ENCODE data around the gene GATC.
"Not testable (repeated sequence)": the region's sequence is repeated elsewhere in the genome, so short reads cannot be mapped to it uniquely, and the experiment has no call there.

The GATC gene

DNA sequence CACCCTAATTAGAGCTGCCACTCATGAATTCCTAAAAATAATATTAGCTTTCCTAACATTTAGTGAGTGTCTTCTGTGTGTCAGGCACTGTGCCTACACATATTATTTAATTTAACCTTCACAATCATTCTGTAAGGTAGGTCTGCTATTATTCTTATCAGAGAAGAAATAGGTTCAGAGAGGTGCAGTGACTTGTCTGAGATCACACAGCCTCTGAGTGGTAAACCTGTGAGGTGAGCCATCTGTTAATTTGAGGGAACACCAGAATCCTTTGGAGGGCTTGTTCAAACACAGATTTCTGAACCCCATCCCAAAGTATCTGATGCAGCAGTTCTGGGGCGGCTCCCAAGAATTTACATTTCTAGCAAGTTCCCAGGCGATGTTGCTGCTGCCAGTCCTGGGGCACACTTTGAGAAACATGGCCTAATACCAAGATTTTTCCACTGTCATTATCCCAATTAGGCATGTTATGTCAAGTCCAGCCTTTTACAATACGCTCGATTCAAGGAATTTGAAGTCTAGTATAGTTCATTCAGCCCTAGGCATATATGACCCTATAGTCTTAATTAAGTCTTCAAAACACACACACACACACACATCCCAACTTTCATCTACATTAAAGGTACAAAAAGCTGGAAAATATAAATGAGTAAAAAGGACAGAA, 28.2 kb upstream of the GATC start:
- no peak overlapping the region for H3K27ac Mint-ChIP-seq

DNA sequence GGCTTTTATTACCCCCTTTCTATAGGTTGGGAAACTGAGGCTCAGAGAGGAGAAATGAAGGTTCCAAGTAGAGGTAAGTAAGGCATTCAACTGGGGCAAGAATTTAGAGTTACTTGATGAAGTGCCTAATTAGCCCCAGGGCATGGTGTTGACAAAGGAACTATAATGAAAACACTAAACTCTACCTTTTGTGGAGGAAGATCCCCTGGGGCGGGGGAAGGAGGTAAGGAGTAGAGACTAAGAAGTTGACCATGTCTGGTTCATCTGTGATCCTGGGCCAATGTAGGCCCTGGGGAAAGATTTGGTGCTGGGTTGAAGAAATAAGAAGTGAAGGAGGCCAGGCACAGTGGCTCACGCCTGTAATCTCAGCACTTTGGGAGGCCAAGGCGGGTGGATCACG, 24.5 kb upstream of the GATC start:
- H3K36me3 Mint-ChIP-seq (ENCODE audit: insufficient read depth): peaks cover 3% of the 10 kb centered on the region
- H3K27ac Mint-ChIP-seq: no peak overlapping the region

More for the DNA sequence above, 28.2 kb upstream of the GATC start:
- H3K4me1 Mint-ChIP-seq (ENCODE audit: low read depth in 2 of 2): no peaks in the 10 kb centered on the region
- no peaks in the 10 kb centered on the region for H3K36me3 Mint-ChIP-seq (ENCODE audit: insufficient read depth)
- ATAC-seq (replicated peaks) (no peak), DNase-seq (no peak)
- no peaks in the 10 kb centered on the region for H3K9me3 Mint-ChIP-seq
- H3K4me3 Mint-ChIP-seq: no peak overlapping the region
- H3K27me3 Mint-ChIP-seq: peaks cover 0 to 37% of the 10 kb centered on the region in 2 donors

DNA sequence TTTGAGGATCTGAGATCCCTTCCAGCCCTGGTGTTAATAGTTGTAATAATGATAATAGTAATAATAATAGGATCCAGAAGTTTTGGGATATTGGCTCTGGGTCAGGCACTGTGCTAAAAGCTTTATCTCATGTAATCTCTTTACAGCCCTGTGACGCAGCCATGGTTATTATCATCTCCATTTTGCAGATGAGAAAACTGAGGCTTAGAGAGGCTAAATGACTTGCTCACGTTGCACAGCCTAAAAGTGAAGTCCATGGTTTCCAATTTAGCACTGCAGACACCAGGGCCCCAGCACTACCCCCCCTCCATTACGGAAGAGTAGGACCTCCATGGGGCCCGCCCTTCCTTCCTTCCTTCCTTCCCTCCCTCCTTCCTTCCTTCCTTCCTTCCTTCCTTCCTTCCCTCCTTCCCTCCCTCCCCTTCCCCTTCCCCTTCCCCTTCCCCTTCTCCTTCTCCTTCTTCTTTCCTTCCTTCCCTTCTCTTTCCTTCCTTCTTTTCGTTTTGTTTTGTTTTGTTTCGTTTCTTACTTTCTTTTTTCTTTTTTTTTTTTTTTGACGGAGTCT, 23.3 kb upstream of the GATC start:
- peaks cover 0 to 4% of the 10 kb centered on the region in 2 donors for H3K4me1 Mint-ChIP-seq (ENCODE audit: low read depth in 2 of 2)
- no peaks in the 10 kb centered on the region for H3K9me3 Mint-ChIP-seq
- ATAC-seq (replicated peaks) (no peak), DNase-seq (no peak)
- H3K4me3 Mint-ChIP-seq: peak overlapping the region in 1 of 2 donors; percentile 51
- H3K27me3 Mint-ChIP-seq: peaks cover 0 to 5% of the 10 kb centered on the region in 2 donors
- H3K36me3 Mint-ChIP-seq (ENCODE audit: insufficient read depth): peaks cover 3% of the 10 kb centered on the region
- no peak overlapping the region for H3K27ac Mint-ChIP-seq

More for the DNA sequence above, 24.5 kb upstream of the GATC start:
- H3K4me1 Mint-ChIP-seq (ENCODE audit: low read depth in 2 of 2): peaks cover 0 to 4% of the 10 kb centered on the region in 2 donors
- H3K9me3 Mint-ChIP-seq: no peaks in the 10 kb centered on the region
- H3K4me3 Mint-ChIP-seq: no peak overlapping the region
- no peak for ATAC-seq (replicated peaks)
- peaks cover 0 to 18% of the 10 kb centered on the region in 2 donors for H3K27me3 Mint-ChIP-seq
- DNase-seq: no peak

DNA sequence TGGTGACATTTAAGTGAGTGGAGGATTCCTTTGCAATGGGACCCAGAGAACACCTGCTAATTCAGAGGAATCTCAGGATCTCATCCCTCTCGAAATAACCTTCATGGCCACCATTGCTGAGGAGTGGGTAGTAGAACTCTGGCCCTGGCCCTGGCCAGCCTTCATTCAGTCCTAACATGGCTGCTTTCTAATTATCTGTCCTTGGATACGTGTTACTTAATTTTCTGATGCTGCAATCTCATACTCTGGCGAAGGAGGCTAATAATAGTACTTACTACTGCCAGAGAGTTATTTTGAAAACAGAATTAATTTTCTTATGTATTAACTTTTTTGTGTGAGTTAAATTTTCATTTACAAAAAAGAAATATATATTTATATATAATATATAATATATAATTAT, 20.4 kb upstream of the GATC start:
- H3K36me3 Mint-ChIP-seq (ENCODE audit: insufficient read depth): peaks cover 3% of the 10 kb centered on the region
- ATAC-seq (replicated peaks) (no peak), DNase-seq (no peak)
- H3K27ac Mint-ChIP-seq: no peak overlapping the region
- H3K4me1 Mint-ChIP-seq (ENCODE audit: low read depth in 2 of 2): peaks cover 3 to 6% of the 10 kb centered on the region in 2 donors
- no peak overlapping the region for H3K4me3 Mint-ChIP-seq
- no peaks in the 10 kb centered on the region for H3K9me3 Mint-ChIP-seq
- peaks cover 18 to 19% of the 10 kb centered on the region in 2 donors for H3K27me3 Mint-ChIP-seq

DNA sequence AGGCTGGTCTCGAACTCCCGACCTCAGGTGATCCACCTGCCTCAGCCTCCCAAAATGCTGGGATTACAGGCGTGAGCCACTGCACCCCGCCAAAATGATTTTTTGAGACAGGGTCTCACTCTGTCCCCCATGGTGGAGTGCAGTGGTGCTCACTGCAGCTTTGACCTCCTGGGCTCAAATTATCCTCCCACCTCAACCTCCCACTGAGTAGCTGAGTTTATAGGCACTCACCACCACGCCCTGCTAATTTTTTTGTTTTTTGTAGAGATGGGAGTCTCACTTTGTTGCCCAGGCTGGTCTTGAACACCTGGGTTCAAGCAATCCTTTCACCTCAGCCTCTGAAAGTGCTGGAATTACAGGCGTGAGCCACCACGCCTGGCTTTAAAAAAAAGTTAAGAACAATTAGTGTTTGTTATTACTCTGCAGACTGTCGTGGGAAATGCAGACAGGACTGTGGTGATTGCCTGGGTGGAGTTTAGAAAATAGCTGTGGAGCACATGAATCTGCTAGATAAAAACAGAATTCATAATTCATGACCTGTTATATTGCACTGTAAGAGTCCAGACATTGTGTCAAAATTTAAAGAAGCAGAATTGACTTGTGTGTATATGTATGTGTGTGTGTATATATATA, 17.5 kb upstream of the GATC start:
- Mint-ChIP-seq H3K27me3 (peaks cover 18 to 28% of the 10 kb centered on the region in 2 donors), H3K4me1 (ENCODE audit: low read depth in 2 of 2) (peaks cover 2 to 3% of the 10 kb centered on the region in 2 donors), H3K36me3 (ENCODE audit: insufficient read depth) (peaks cover 4% of the 10 kb centered on the region), H3K9me3 (no peaks in the 10 kb centered on the region), H3K4me3 (no peak overlapping the region), H3K27ac (no peak overlapping the region)
- no peak for ATAC-seq (replicated peaks)
- DNase-seq: no peak

DNA sequence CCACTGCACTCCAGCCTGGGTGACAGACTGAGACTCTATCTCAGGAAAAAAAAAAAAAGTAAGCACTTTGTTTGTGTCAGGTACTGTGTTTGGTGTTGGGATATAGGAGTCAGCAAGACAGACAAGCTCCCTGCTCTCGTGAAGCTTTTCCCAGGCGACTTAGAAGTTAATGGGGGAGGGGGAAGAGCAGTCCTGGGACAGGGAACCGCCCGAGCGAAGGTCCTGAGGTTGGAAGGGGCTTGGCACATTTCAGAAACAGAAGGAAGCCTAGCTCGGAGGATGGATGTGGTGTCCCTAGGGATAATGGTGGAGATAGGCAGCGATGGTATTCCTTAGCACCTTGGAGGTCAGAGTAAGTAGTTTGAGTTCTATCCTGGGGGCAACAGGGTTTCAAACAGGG, 16.9 kb upstream of the GATC start:
- no peak overlapping the region for H3K4me3 Mint-ChIP-seq
- H3K27ac Mint-ChIP-seq: no peak overlapping the region
- H3K36me3 Mint-ChIP-seq (ENCODE audit: insufficient read depth): peaks cover 4% of the 10 kb centered on the region
- no peaks in the 10 kb centered on the region for H3K9me3 Mint-ChIP-seq
- DNase-seq: no peak
- peaks cover 18 to 28% of the 10 kb centered on the region in 2 donors for H3K27me3 Mint-ChIP-seq
- H3K4me1 Mint-ChIP-seq (ENCODE audit: low read depth in 2 of 2): peaks cover 2 to 3% of the 10 kb centered on the region in 2 donors
- ATAC-seq (replicated peaks): no peak

DNA sequence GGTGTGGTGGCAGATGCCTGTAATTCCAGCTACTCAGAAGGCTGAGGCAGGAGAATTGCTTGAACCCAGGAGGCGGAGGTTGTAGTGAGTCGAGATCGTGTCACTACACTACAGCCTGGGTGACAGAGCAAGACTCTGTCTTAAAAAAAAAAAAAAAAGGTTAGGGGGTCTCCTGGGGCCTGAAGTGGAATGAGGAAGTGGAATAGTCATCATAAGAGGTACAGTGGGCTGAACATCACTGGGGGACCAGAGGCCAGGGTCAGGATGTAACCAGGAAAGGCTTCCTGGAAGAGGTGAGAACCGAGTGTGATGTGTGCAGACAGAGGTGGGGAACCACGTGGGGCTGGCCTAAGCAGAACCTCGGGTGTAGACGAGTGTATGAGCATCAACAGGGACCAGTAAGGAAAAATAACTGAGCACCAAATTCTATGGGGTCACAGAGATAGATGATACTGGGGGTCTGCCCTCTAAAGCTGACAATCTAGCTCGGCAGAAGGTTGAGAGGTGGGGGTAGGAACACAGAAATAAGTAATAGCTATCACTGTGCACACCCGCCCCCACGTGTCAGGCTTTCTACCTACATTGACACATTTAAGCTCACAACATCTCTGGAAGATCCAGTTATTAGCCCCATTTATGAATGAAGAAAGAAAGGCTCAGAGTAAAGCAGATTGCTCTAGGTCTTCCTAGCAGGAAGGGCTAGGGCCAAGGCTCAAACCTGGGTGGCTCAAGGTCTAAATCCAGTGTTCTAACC, 13.3 kb upstream of the GATC start:
- Mint-ChIP-seq H3K27me3 (peaks cover 18 to 28% of the 10 kb centered on the region in 2 donors), H3K36me3 (ENCODE audit: insufficient read depth) (peaks cover 12% of the 10 kb centered on the region), H3K4me1 (ENCODE audit: low read depth in 2 of 2) (peaks cover 8 to 9% of the 10 kb centered on the region in 2 donors), H3K27ac (no peak overlapping the region), H3K9me3 (no peaks in the 10 kb centered on the region), H3K4me3 (no peak overlapping the region)
- ATAC-seq (replicated peaks) (no peak), DNase-seq (no peak)

DNA sequence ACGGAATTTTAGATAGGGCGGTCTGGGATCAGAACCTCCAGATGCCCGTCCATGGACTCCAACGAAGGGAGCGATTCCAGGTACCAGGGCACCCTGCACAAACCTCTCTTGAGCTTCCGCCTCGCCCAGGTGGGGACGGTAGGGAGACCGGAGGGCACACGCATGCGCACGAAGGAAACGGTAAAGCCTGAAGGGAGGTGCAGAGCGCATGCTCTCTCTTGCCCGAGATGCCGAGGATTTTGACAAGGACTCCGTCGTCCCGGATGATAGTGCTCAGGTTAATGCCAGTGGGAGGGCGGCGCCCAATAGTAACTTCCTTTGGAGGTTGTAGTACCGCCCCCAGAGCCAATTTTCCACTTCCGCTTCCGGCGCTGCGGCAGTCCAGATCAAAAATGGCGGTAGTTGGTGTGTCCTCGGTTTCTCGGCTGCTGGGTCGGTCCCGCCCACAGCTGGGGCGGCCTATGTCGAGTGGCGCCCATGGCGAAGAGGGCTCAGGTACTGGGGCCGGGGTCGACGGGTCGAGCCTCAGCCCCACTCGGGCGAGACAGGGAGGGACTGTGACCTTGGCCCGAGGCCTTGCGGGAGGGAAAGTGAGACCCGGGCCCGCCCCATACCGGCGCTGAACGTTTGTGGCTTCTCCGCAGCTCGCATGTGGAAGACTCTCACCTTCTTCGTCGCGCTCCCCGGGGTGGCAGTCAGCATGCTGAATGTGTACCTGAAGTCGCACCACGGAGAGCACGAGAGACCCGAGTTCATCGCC, 8.3 kb upstream of the GATC start, which contains the start of gene COX6A1:
TSS of gene COX6A1 (plus strand) at position 379 of the 760 bp plus-strand sequence. CDS start at position 393, 14 bp downstream.
- Mint-ChIP-seq H3K27me3 (peaks cover 0 to 4% of the 10 kb centered on the region in 2 donors), H3K4me3 (peak within 1 kb of the TSS; percentile 91 to 97), H3K36me3 (ENCODE audit: insufficient read depth) (peaks cover 40% of the 10 kb centered on the region), H3K4me1 (ENCODE audit: low read depth in 2 of 2) (peaks cover 17 to 18% of the 10 kb centered on the region in 2 donors), H3K27ac (peak within 1 kb of the TSS; percentile 69 to 95), H3K9me3 (no peaks in the 10 kb centered on the region)
- ATAC-seq (replicated peaks) (peak; percentile 91), DNase-seq (peak; percentile 89 to 96 (median 94))

DNA sequence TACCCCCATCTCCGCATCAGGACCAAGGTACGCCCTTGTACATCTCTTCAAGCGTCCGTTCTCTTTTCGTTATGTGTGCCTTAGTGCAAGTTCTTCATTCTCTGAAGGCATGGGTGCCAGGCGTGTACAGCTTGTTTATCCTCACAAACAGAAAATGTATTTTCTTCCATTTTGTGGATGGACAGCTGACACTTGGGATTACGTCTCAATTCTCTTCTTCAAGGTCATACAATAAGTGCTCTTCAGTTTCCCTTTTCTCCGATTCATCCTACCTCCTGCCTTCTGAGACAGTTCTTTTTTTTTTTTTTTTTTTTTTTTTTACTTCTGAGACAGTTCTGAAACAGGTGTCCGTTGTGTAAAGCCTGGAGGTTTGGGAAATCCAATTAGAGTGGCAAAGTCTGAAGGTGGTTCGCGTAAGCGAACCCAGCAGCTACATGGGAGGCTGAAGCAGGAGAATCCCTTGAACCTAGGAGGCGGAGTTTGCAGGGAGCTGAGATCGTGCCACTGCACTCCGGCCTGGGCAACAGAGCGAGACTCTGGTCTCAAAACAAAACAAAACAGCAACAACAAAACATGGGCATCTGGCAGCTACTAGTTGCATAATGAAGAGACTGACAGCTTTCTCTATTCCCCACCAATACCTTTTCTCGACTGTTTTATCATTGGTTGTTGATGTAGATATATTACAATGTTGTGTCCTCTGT, 7.6 kb upstream of the GATC start:
- H3K4me3 Mint-ChIP-seq: peak overlapping the region; percentile 91 to 97
- H3K9me3 Mint-ChIP-seq: no peaks in the 10 kb centered on the region
- H3K36me3 Mint-ChIP-seq (ENCODE audit: insufficient read depth): peaks cover 47% of the 10 kb centered on the region
- no peak for DNase-seq
- ATAC-seq (replicated peaks): no peak
- no peaks in the 10 kb centered on the region for H3K27me3 Mint-ChIP-seq
- H3K4me1 Mint-ChIP-seq (ENCODE audit: low read depth in 2 of 2): peaks cover 17 to 18% of the 10 kb centered on the region in 2 donors
- peak overlapping the region; percentile 69 to 95 for H3K27ac Mint-ChIP-seq

DNA sequence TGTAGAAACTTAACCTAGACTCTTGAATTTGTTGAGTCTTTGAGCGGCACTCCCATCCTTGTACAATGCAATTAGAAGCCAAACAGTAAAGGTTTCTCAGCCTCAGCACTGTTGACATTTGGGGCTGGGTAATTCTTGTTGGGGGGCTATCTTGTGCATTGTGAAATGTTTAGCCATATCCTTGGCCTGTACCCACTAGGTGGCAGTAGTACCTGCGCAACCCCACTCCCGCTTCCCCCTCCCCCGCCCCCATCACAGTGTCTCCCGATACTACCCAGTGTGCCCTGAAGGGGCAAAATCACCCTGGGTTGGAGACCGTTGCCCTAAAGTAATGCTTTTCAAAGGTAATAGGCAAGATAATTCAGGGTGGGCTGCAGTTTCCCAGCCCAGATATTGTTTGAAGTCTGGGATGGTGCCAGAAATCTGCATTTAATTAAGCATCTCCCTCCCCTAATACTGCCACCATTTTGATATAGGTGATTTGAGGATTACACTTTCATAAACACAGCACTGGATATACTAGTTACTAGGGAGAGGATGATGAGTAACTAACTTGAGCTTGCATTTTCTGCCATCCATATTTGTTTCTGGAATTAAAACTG, 6.5 kb upstream of the GATC start:
- Mint-ChIP-seq H3K27ac (no peak overlapping the region), H3K9me3 (no peaks in the 10 kb centered on the region), H3K4me3 (peak overlapping the region; percentile 91 to 97), H3K27me3 (no peaks in the 10 kb centered on the region), H3K36me3 (ENCODE audit: insufficient read depth) (peaks cover 52% of the 10 kb centered on the region), H3K4me1 (ENCODE audit: low read depth in 2 of 2) (peaks cover 17 to 18% of the 10 kb centered on the region in 2 donors)
- ATAC-seq (replicated peaks) (peak; percentile 52), DNase-seq (peak; percentile 66 to 71 (median 70))

DNA sequence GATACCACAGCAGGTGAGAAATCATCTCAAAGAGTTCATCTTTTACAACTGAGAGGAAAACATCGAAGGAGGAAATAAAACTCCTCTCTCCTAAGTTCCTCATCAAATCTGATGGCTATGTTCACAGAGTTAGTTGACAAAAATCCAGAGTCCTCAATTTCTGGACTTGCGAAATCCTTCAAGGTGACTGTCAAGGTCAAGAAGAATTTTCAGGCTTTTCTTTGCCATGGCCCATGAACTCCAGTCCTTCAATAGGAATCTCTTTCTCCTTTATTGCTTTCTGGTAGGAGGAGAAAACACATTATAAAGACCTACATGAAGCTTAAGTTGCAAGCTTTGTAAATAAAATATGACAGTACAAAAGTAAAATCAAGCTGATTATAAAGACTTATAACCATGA, 1.6 kb upstream of the GATC start:
- Mint-ChIP-seq H3K36me3 (ENCODE audit: insufficient read depth) (peaks cover 65% of the 10 kb centered on the region), H3K9me3 (no peaks in the 10 kb centered on the region), H3K27ac (no peak overlapping the region), H3K27me3 (no peaks in the 10 kb centered on the region), H3K4me3 (peak overlapping the region; percentile 96 to 99), H3K4me1 (ENCODE audit: low read depth in 2 of 2) (peaks cover 21 to 22% of the 10 kb centered on the region in 2 donors)
- DNase-seq (no peak), ATAC-seq (replicated peaks) (no peak)

DNA sequence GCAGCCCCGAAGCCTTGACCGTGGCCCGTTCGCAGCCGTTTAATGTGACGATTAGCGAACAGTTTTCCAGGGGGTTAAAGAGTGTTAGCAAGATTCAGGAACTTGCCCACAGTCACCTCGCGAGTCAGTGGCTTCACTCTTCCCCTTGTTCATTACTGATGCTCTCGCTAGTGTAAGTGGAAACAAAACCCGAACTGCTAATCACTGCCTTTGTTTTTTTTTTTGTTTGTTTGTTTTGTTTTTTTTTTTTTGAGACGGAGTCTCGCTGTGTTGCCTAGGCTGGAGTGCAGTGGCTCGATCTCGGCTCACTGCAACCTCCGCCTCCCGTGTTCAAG, 567 bp downstream of the GATC start:
- Mint-ChIP-seq H3K36me3 (ENCODE audit: insufficient read depth) (peaks cover 58% of the 10 kb centered on the region), H3K4me1 (ENCODE audit: low read depth in 2 of 2) (peaks cover 18 to 19% of the 10 kb centered on the region in 2 donors), H3K27ac (peak overlapping the region; percentile 92 to 99), H3K4me3 (peak overlapping the region; percentile 96 to 99)
- not testable (repeated sequence) for H3K9me3 Mint-ChIP-seq, DNase-seq, H3K27me3 Mint-ChIP-seq
- ATAC-seq (replicated peaks): peak; percentile 28

All from effector memory CD8-positive, alpha-beta T cell (primary cell).